ENCODE data around the gene PROM2.

- no peak for TF ChIP-seq POLR2AphosphoS5 (IDR thresholded peaks at IDR 0.05)
- TF ChIP-seq CTCF (IDR thresholded peaks at IDR 0.05), result no peak
These were observed 52.3 kb downstream of the PROM2 start for GRCh38 chr2:95326433-95327140.
